ENCODE results near the gene WWOX. TPM values are rescaled to one million over a fixed set of nuclear protein-coding genes. Genes with fewer than 3 reads are reported as not detected.

Gene WWOX
- total and polyA plus RNA-seq, 2 of the 8 experiments (the other 6 are each of a cell fraction or from before 2014, with no cell fraction given): 5.4 to 16.7 TPM

- POLR2A ChIA-PET (ENCODE audit: partially characterized antibody): no interaction called here
- H3K4ac ChIP-seq (replicated peaks; ENCODE audit: insufficient read length, low read depth, low read length): no peak overlapping the region
- H3K27me3 ChIP-seq (replicated peaks in 1 of 4; ENCODE audit: control insufficient read depth in 3 of 4, extremely low read depth in 1 of 4, insufficient read depth in 3 of 4, low read length in 3 of 4): no peaks in the 10 kb centered on the region
- H3K9ac ChIP-seq (replicated peaks in 1 of 4; ENCODE audit: extremely low read depth in 1 of 4, low read depth in 3 of 4, low read length in 3 of 4): no peak overlapping the region
- H2BK15ac ChIP-seq (ENCODE audit: low read length): no peak overlapping the region
- peaks cover 0 to 4% of the 10 kb centered on the region in 2 experiments; a peak in 1 of 4 replicates for H3K9me3 ChIP-seq (ENCODE audit: insufficient read depth in 2 of 2, low read depth in 1 of 2, low read length in 1 of 2)
- no peak overlapping the region for H3K4me3 ChIP-seq (ENCODE audit: extremely low read depth in 1 of 4, insufficient read depth in 2 of 4, low read depth in 3 of 4, low read length in 4 of 4)
- H4K5ac ChIP-seq (ENCODE audit: insufficient read length, low read depth, low read length): no peak overlapping the region
- H3K4me2 ChIP-seq (ENCODE audit: insufficient read depth in 1 of 2, low read depth in 2 of 2, low read length in 2 of 2): no peak overlapping the region
- H4K8ac ChIP-seq (ENCODE audit: extremely low read depth, insufficient read depth, low read length): no peak overlapping the region
- no peak overlapping the region for H3K14ac ChIP-seq (ENCODE audit: insufficient read length)
- no peaks in the 10 kb centered on the region for H3K79me1 ChIP-seq (ENCODE audit: low read depth, low read length)
- H3K36me3 ChIP-seq (ENCODE audit: control insufficient read depth in 2 of 4, insufficient read depth in 4 of 4, low read length in 3 of 4): no peaks in the 10 kb centered on the region
- H4K91ac ChIP-seq (replicated peaks; ENCODE audit: insufficient read length, low read length): no peak overlapping the region
- H4K20me1 ChIP-seq (replicated peaks in 1 of 2; ENCODE audit: control insufficient read depth in 1 of 2, insufficient read depth in 2 of 2, low read length in 2 of 2): no peaks in the 10 kb centered on the region
- no peak overlapping the region for H2AFZ ChIP-seq (ENCODE audit: low read length)
- TF ChIP-seq TBP (IDR thresholded peaks at IDR 0.05; ENCODE audit: low read depth, low read length) (no peak), NANOG (IDR thresholded peaks at IDR 0.05; ENCODE audit: insufficient read depth, low read depth, low read length, poor library complexity, severe bottlenecking) (no peak), TAF7 (optimal IDR thresholded peaks at IDR 0.05; ENCODE audit: borderline replicate concordance, low read depth, low read length) (no peak), HDAC6 (IDR thresholded peaks at IDR 0.05; ENCODE audit: low read depth, low read length) (no peak), GTF2F1 (IDR thresholded peaks at IDR 0.05; ENCODE audit: borderline replicate concordance, low read depth, low read length) (no peak), ASH2L (IDR thresholded peaks at IDR 0.05; ENCODE audit: low read length) (no peak), SRF (IDR thresholded peaks at IDR 0.05; ENCODE audit: low read depth, low read length) (no peak), EGR1 (IDR thresholded peaks at IDR 0.05; ENCODE audit: borderline replicate concordance, low read depth, low read length) (no peak)
- WGBS, 2 experiments (ENCODE audit: extremely low coverage in 1 of 2, insufficient coverage in 1 of 2, insufficient read length in 1 of 2, insufficient replicate concordance in 2 of 2, low coverage in 1 of 2, low lambda C conversion rate in 2 of 2, missing lambda C conversion rate in 1 of 2): 88% methylated on average over 4 of the region's 4 CpGs; no CpG with 5 or more reads in 1 of the 2 experiments
- DNase-seq (ENCODE audit: low read depth in 1 of 2, low spot score in 2 of 2): no peak
- no peak overlapping the region for H2AK5ac ChIP-seq (ENCODE audit: low read depth, low read length)
- no peak overlapping the region for H3K27ac ChIP-seq (ENCODE audit: low read depth, low read length)
- no peak overlapping the region for H2BK5ac ChIP-seq (ENCODE audit: low read depth, low read length)
- no peak overlapping the region for H2BK12ac ChIP-seq (ENCODE audit: low read depth, low read length)
- CTCF ChIA-PET (ENCODE audit: partially characterized antibody): no interaction called here
- FAIRE-seq: no peak
- no peaks in the 10 kb centered on the region for H3K79me2 ChIP-seq (ENCODE audit: control insufficient read depth in 1 of 2, insufficient read depth in 2 of 2, low read length in 2 of 2)
- no peak overlapping the region for H3K56ac ChIP-seq (replicated peaks; ENCODE audit: insufficient read length, low read depth, low read length)
- no peaks in the 10 kb centered on the region for H3K23me2 ChIP-seq (ENCODE audit: low read depth, low read length)
- H3K4me1 ChIP-seq (replicated peaks in 1 of 4; ENCODE audit: control insufficient read depth in 3 of 4, insufficient read depth in 4 of 4, low read length in 3 of 4): no peaks in the 10 kb centered on the region
- no peak overlapping the region for H3K18ac ChIP-seq (ENCODE audit: extremely low read depth, low read length)
- H2BK120ac ChIP-seq (replicated peaks; ENCODE audit: low read depth, low read length): no peak overlapping the region
- no peak overlapping the region for H3K23ac ChIP-seq (ENCODE audit: insufficient read length)
- H2BK20ac ChIP-seq (ENCODE audit: low read length): no peak overlapping the region
Observed at GRCh38 chr16:78927766-78928165, 828.3 kb downstream of the WWOX start.

Measured in H1 (cell line).